Breast epithelium (tissue), 3 donors: ENCODE results near the gene KRT4.

Experiments used
- CTCF ChIP-seq, 3 donors: fragments of 450-650 bp; IDR thresholded peaks; one replicate each; pipeline ENCODE4 v1.5.1; 2016 to 2017; ENCODE audit warnings: antibody characterized with exemption in 3 of 3, mild to moderate bottlenecking in 3 of 3, moderate library complexity in 3 of 3
- POLR2A ChIP-seq: fragments of 450-650 bp; IDR thresholded peaks from one replicate; pipeline ENCODE4 v1.6.1; 2016; ENCODE audit warnings: antibody characterized with exemption, mild to moderate bottlenecking, moderate library complexity
- POLR2AphosphoS5 ChIP-seq, 3 donors: sonication (generic); formaldehyde crosslinking; IDR thresholded peaks; one replicate each; pipeline ENCODE4 v1.6.1; 2017; ENCODE audit warnings: antibody characterized with exemption in 3 of 3

GRCh38 chr12:52857500-52857899, 43.6 kb upstream of the KRT4 start:
- TF ChIP-seq POLR2A = no peak
- no peak for TF ChIP-seq CTCF (IDR thresholded peaks at IDR 0.05)
- no peak for TF ChIP-seq POLR2AphosphoS5 (IDR thresholded peaks at IDR 0.05)
